GM12878 (cell line): ENCODE data around the gene FAHD1. TPM values are rescaled to one million over a fixed set of nuclear protein-coding genes. Genes with fewer than 3 reads are reported as not detected.

Experiments used
- ATAC-seq: fragments of 200-7000 bp; cut with Tn5 transposase; 3 replicates; pipeline ENCODE4 v1.9.1; 2020; ENCODE audit warnings: mild to moderate bottlenecking, moderate library complexity
- BruUV-seq: library from RNA; stranded (reverse); fragments of 400-500 nt; replicated peaks from 2 replicates; lab custom pipeline; 2021; lab: Mats Ljungman, UMichigan
- CTCF ChIA-PET: fragments of 300-600 bp; sonication (Branson Sonifier 250); formaldehyde crosslinking; extraction: SDS; loops from one replicate; lab custom pipeline; 2021; ENCODE audit warnings: inconsistent platforms; lab: Yijun Ruan, JAX
- POLR2A ChIA-PET: fragments of 350-600 bp; formaldehyde crosslinking; extraction: SDS; loops from one replicate; lab custom pipeline; 2021; ENCODE audit warnings: inconsistent platforms; lab: Charles Lee
- RAD21 ChIA-PET: fragments of 300-600 bp; sonication (Branson Sonifier 250); formaldehyde crosslinking; loops from one replicate; lab custom pipeline; 2023; ENCODE audit warnings: antibody characterized with exemption; ENCODE audit not compliant: unreplicated experiment; lab: Charles Lee
- SMC1A ChIA-PET: fragments of 300-600 bp; sonication (Branson Sonifier 250); formaldehyde crosslinking; loops from one replicate; lab custom pipeline; 2023; ENCODE audit not compliant: unreplicated experiment, uncharacterized antibody; lab: Charles Lee
- DNase-seq: peaks from one replicate; pipeline ENCODE4 v3.0.0-alpha.2; 2011; ENCODE audit warnings: low read depth, low spot score
- FAIRE-seq: peaks from 3 replicates; lab custom pipeline; 2011; peaks lifted over from hg19 to GRCh38; lab: Jason Lieb, UNC
- H2AFZ ChIP-seq: 2 replicates; pipeline ENCODE4 v1.6.0; 2011; ENCODE audit warnings: low read depth, low read length, control low read depth; ENCODE audit not compliant: control insufficient read depth
- H3K27ac ChIP-seq: 2 replicates; pipeline ENCODE4 v1.5.1; 2011; ENCODE audit warnings: control low read depth; ENCODE audit not compliant: control insufficient read depth, insufficient read depth
- H3K27me3 ChIP-seq, 2 experiments: replicated peaks in 1 of 2; 2 replicates each; pipeline versions ENCODE4 v1.6.0 to v1.6.1; 2011; ENCODE audit warnings: low read length in 1 of 2; ENCODE audit not compliant: control insufficient read depth in 2 of 2, insufficient read depth in 2 of 2
- H3K36me3 ChIP-seq, 2 experiments: 2 replicates each; pipeline ENCODE4 v1.5.1; 2011; ENCODE audit warnings: low read length in 1 of 2; ENCODE audit not compliant: control insufficient read depth in 2 of 2, insufficient read depth in 2 of 2
- H3K4me1 ChIP-seq: 2 replicates; pipeline ENCODE4 v1.6.1; 2011; ENCODE audit warnings: mild to moderate bottlenecking, low read length, moderate library complexity, mixed read lengths; ENCODE audit not compliant: control insufficient read depth, insufficient read depth
- H3K4me2 ChIP-seq: 2 replicates; pipeline ENCODE4 v1.6.0; 2011; ENCODE audit warnings: control low read depth; ENCODE audit not compliant: control insufficient read depth, insufficient read depth
- H3K4me3 ChIP-seq: fragments of 200-600 bp; sonication (generic); 2 replicates; pipeline ENCODE4 v1.5.1; 2016
- H3K79me2 ChIP-seq: 2 replicates; pipeline ENCODE4 v1.6.0; 2011; ENCODE audit warnings: low read length; ENCODE audit not compliant: control insufficient read depth, insufficient read depth
- H3K9ac ChIP-seq: 2 replicates; pipeline ENCODE4 v1.8.0; 2011; ENCODE audit warnings: low read length, control low read depth, mixed read lengths; ENCODE audit not compliant: control insufficient read depth, insufficient read depth
- H3K9me3 ChIP-seq: replicated peaks from 3 replicates; pipeline ENCODE4 v1.5.1; 2011; ENCODE audit warnings: mild to moderate bottlenecking, low read length; ENCODE audit not compliant: control insufficient read depth, insufficient read depth
- H4K20me1 ChIP-seq: 2 replicates; pipeline ENCODE4 v1.6.0; 2011; ENCODE audit not compliant: control insufficient read depth, insufficient read depth
- ATF7 ChIP-seq: fragments of 450-650 bp; IDR thresholded peaks from 2 replicates; pipeline ENCODE4 v1.6.1; 2016; ENCODE audit warnings: low read depth, mild to moderate bottlenecking
- BCL11A ChIP-seq: IDR thresholded peaks from 2 replicates; pipeline ENCODE4 v1.6.1; 2011; ENCODE audit warnings: low read depth, low read length
- CHD4 ChIP-seq: fragments of 200-600 bp; sonication (generic); IDR thresholded peaks from 2 replicates; pipeline ENCODE4 v1.6.1; 2016; ENCODE audit warnings: mild to moderate bottlenecking
- EED ChIP-seq: sonication (generic); IDR thresholded peaks from 2 replicates; pipeline ENCODE4 v1.6.1; 2016; ENCODE audit warnings: antibody characterized with exemption, low read depth
- KLF5 ChIP-seq: fragments of 450-650 bp; IDR thresholded peaks from 2 replicates; pipeline ENCODE4 v1.6.1; 2014; ENCODE audit warnings: mild to moderate bottlenecking; ENCODE audit not compliant: partially characterized antibody
- SMAD1 ChIP-seq: fragments of 450-650 bp; IDR thresholded peaks from 2 replicates; pipeline ENCODE4 v1.6.1; 2018; ENCODE audit warnings: mild to moderate bottlenecking, low read depth; ENCODE audit not compliant: partially characterized antibody
- SREBF2 ChIP-seq: IDR thresholded peaks from 2 replicates; pipeline ENCODE4 v1.6.1; 2012; ENCODE audit warnings: mild to moderate bottlenecking, low read length
- TCF3 ChIP-seq: IDR thresholded peaks from 2 replicates; pipeline ENCODE4 v1.6.1; 2012; ENCODE audit warnings: low read depth, mild to moderate bottlenecking, low read length, borderline replicate concordance; ENCODE audit not compliant: insufficient read depth
- YBX1 ChIP-seq: fragments of 450-650 bp; IDR thresholded peaks from 2 replicates; pipeline ENCODE4 v1.6.1; 2016; ENCODE audit warnings: antibody characterized with exemption
- WGBS: methylation state at CpG from one replicate; pipeline ENCODE4 v1.1.6; 2016; ENCODE audit warnings: low lambda C conversion rate; ENCODE audit not compliant: insufficient replicate concordance, insufficient coverage; ENCODE audit errors: missing lambda C conversion rate; 5-methylcytosine and 5-hydroxymethylcytosine counted together
- in situ Hi-C: fragments of 300-500 bp; cut with MboI; formaldehyde crosslinking; loops from 9 replicates; pipeline ENCODE4 v1.14.3; 2018; ENCODE audit warnings: mixed read lengths
- intact Hi-C: fragments of 100-400 bp; cut with micrococcal nuclease; formaldehyde crosslinking; loops from one replicate; pipeline ENCODE4 v1.14.2; 2022; ENCODE audit not compliant: unreplicated experiment
- polyA plus RNA-seq, 11 experiments: library from polyadenylated mRNA; depleted of rRNA in 4 of 11; unstranded in 6 of 11; stranded (reverse) in 5 of 11; fragments of >200 nt; fragmentation: Nextera tagmentation in 4 of 11; fragmentation: Illumina TruSeq in 1 of 11; extraction: Ambion mirVana in 4 of 11; extraction: Trizol in 1 of 11; gene quantifications; 1 replicate in 1 of 11; 2 replicates in 10 of 11; pipeline versions ENCODE4 v1.2.1 to v1.2.3, GENCODE V29; 2011 to 2016; ENCODE audit warnings: inconsistent platforms in 2 of 11, missing spikeins in 2 of 11, low read depth in 1 of 11
- total RNA-seq, 4 experiments: library from RNA; depleted of rRNA in 3 of 4; stranded (reverse); fragments of >200 nt in 3 of 4; fragmentation: Illumina TruSeq in 1 of 4; extraction: Trizol in 1 of 4; gene quantifications; 2 replicates each; pipeline versions ENCODE4 v1.2.1 to v1.2.3, GENCODE V29; 2013 to 2021
- TF ChIP-seq, protein P1 (sequence below): fragments of 450-650 bp; formaldehyde crosslinking; IDR thresholded peaks from 2 replicates; pipeline ENCODE4 v1.5.0; 2022; ENCODE audit warnings: mild to moderate bottlenecking, missing genetic modification characterization
- TF ChIP-seq, protein P2 (sequence below): IDR thresholded peaks from 2 replicates; pipeline ENCODE4 v1.6.1; 2012; ENCODE audit warnings: mild to moderate bottlenecking, low read depth, low read length
- TF ChIP-seq, protein P3 (sequence below): fragments of 450-650 bp; IDR thresholded peaks from 2 replicates; pipeline ENCODE4 v1.6.1; 2018; ENCODE audit warnings: mild to moderate bottlenecking, low read depth, moderate library complexity; ENCODE audit not compliant: partially characterized antibody

Gene FAHD1
- total and polyA plus RNA-seq, 10 of the 15 experiments (the other 5 are each of a cell fraction or from before 2014, with no cell fraction given): 4.3 to 43.0 (median 18.8) TPM

DNA sequence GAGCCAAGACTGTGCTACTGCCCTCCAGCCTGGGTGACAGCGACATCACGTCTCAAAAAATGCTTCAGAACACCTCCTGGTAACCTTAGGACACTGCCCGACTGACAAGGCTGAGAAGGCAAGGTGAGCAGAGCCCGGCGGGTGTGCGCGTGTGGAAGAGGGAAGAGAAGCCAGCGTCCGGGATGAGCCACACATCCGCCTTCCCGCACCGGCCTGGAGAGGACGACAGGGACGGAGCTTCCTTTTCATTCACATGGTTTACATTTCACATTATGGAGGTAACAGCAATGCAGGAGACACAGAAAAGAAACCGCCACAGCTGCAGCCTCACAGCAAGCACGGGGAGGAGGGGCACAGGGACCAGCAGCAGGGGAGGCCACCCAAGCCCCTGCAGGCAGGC, 16.9 kb upstream of the FAHD1 start:
- Histone ChIP-seq H2AFZ (no peak overlapping the region), H3K4me1 (no peaks in the 10 kb centered on the region), H4K20me1 (no peaks in the 10 kb centered on the region), H3K27me3 (no peaks in the 10 kb centered on the region), H3K4me2 (no peak overlapping the region), H3K9me3 (no peaks in the 10 kb centered on the region; the same call in 2 of the 3 replicates), H3K9ac (no peak overlapping the region), H3K27ac (no peak overlapping the region), H3K79me2 (no peaks in the 10 kb centered on the region), H3K4me3 (no peak overlapping the region), H3K36me3 (peaks cover 0 to 1% of the 10 kb centered on the region in 2 experiments; a peak in 3 of 4 replicates)
- DNase-seq (no peak), ATAC-seq (no peak), FAIRE-seq (no peak)
- ChIA-PET CTCF (no interaction called here), RAD21 (no interaction called here), POLR2A (no interaction called here), SMC1A (no interaction called here)
- in situ Hi-C loops (no loop called here), intact Hi-C loops (no loop called here)
- WGBS: 87% methylated on average over 16 of the region's 16 CpGs
- no peak for TF ChIP-seq CHD4
- TF ChIP-seq, protein P1, sequence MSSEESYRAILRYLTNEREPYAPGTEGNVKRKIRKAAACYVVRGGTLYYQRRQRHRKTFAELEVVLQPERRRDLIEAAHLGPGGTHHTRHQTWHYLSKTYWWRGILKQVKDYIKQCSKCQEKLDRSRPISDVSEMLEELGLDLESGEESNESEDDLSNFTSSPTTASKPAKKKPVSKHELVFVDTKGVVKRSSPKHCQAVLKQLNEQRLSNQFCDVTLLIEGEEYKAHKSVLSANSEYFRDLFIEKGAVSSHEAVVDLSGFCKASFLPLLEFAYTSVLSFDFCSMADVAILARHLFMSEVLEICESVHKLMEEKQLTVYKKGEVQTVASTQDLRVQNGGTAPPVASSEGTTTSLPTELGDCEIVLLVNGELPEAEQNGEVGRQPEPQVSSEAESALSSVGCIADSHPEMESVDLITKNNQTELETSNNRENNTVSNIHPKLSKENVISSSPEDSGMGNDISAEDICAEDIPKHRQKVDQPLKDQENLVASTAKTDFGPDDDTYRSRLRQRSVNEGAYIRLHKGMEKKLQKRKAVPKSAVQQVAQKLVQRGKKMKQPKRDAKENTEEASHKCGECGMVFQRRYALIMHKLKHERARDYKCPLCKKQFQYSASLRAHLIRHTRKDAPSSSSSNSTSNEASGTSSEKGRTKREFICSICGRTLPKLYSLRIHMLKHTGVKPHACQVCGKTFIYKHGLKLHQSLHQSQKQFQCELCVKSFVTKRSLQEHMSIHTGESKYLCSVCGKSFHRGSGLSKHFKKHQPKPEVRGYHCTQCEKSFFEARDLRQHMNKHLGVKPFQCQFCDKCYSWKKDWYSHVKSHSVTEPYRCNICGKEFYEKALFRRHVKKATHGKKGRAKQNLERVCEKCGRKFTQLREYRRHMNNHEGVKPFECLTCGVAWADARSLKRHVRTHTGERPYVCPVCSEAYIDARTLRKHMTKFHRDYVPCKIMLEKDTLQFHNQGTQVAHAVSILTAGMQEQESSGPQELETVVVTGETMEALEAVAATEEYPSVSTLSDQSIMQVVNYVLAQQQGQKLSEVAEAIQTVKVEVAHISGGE: no peak
- TF ChIP-seq, protein P2, sequence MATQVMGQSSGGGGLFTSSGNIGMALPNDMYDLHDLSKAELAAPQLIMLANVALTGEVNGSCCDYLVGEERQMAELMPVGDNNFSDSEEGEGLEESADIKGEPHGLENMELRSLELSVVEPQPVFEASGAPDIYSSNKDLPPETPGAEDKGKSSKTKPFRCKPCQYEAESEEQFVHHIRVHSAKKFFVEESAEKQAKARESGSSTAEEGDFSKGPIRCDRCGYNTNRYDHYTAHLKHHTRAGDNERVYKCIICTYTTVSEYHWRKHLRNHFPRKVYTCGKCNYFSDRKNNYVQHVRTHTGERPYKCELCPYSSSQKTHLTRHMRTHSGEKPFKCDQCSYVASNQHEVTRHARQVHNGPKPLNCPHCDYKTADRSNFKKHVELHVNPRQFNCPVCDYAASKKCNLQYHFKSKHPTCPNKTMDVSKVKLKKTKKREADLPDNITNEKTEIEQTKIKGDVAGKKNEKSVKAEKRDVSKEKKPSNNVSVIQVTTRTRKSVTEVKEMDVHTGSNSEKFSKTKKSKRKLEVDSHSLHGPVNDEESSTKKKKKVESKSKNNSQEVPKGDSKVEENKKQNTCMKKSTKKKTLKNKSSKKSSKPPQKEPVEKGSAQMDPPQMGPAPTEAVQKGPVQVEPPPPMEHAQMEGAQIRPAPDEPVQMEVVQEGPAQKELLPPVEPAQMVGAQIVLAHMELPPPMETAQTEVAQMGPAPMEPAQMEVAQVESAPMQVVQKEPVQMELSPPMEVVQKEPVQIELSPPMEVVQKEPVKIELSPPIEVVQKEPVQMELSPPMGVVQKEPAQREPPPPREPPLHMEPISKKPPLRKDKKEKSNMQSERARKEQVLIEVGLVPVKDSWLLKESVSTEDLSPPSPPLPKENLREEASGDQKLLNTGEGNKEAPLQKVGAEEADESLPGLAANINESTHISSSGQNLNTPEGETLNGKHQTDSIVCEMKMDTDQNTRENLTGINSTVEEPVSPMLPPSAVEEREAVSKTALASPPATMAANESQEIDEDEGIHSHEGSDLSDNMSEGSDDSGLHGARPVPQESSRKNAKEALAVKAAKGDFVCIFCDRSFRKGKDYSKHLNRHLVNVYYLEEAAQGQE: no peak
- no peak for TF ChIP-seq TCF3
- no peak for TF ChIP-seq EED
- TF ChIP-seq SMAD1: no peak
- TF ChIP-seq BCL11A: no peak
- TF ChIP-seq ATF7: no peak
- TF ChIP-seq, protein P3, sequence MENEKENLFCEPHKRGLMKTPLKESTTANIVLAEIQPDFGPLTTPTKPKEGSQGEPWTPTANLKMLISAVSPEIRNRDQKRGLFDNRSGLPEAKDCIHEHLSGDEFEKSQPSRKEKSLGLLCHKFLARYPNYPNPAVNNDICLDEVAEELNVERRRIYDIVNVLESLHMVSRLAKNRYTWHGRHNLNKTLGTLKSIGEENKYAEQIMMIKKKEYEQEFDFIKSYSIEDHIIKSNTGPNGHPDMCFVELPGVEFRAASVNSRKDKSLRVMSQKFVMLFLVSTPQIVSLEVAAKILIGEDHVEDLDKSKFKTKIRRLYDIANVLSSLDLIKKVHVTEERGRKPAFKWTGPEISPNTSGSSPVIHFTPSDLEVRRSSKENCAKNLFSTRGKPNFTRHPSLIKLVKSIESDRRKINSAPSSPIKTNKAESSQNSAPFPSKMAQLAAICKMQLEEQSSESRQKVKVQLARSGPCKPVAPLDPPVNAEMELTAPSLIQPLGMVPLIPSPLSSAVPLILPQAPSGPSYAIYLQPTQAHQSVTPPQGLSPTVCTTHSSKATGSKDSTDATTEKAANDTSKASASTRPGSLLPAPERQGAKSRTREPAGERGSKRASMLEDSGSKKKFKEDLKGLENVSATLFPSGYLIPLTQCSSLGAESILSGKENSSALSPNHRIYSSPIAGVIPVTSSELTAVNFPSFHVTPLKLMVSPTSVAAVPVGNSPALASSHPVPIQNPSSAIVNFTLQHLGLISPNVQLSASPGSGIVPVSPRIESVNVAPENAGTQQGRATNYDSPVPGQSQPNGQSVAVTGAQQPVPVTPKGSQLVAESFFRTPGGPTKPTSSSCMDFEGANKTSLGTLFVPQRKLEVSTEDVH: no peak
- TF ChIP-seq KLF5: no peak
- TF ChIP-seq SREBF2: no peak
- no peak for TF ChIP-seq YBX1
- BruUV-seq: no TSS peak
